Epithelial cell of umbilical artery (primary cell): ENCODE results near the gene PTGDS. TPM values are rescaled to one million over a fixed set of nuclear protein-coding genes. Genes with fewer than 3 reads are reported as not detected.

Experiments
- total RNA-seq: library from RNA; depleted of rRNA; stranded (reverse); fragments of >200 nt; gene quantifications from 2 replicates; pipeline ENCODE4 v1.2.3, GENCODE V29; 2014

PTGDS gene
- 0.65 TPM in 1 of 2 replicates, not detected in the other for total RNA-seq

GRCh38 chr9:136977223-136977622 lies at the start of gene PTGDS:
PTGDS (plus strand) TSS chr9:136977504; CDS start chr9:136977579, 75 bp downstream.

DNA sequence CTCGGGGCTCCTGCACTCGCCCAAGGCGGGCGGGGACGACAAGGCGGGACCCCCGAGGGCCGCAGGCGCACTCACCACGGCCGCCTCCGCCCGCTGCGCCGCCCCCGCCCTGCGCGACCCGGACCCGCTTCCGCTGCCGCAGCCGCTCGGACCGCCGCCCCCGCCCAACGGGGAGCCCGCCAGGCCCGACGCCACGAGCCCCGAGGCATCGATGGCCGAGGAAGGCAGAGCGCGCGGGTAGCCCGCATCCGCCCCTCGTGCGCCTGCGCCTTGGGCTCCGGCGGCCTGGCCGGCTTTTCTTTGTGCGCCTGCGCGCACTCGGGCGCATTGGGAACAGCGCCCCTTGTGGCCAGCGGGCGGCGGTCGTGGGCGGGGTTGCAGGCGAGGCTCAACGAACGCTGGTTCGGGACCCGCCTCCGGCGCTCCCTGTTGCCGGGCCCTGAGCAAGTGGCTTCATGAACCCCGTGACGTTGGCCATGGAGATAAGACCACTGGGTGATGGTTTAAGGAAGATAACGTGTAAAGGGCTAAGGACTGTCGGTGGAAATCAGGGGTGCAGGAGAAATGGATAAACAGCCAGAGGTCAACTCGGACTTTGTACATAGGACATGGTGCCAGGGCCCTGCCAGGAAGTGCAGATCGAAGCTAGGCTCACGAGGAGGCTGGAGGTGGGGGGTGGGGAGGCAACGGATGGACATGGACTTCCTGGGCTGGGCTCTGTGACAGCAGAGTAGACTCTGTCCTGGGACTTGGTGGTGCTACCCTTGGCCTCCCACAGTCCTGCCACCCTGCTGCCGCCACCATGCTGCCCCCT lies 32.6 kb upstream of the PTGDS start, which contains the start of the genes C8G and FBXW5:
Gene C8G, plus strand, starts transcription at position 725 of the 814 bp plus-strand sequence. Its CDS starts 78 bp downstream, at position 803.
Gene FBXW5, minus strand, starts transcription at position 220 of the 814 bp plus-strand sequence. CDS start 655 bp downstream, outside the sequence.

GRCh38 chr9:136951541-136952320 lies 25.6 kb upstream of the PTGDS start, which contains the start of gene LCN12:
LCN12 (plus strand) TSS chr9:136952273; CDS start chr9:136952328, 55 bp downstream.

DNA sequence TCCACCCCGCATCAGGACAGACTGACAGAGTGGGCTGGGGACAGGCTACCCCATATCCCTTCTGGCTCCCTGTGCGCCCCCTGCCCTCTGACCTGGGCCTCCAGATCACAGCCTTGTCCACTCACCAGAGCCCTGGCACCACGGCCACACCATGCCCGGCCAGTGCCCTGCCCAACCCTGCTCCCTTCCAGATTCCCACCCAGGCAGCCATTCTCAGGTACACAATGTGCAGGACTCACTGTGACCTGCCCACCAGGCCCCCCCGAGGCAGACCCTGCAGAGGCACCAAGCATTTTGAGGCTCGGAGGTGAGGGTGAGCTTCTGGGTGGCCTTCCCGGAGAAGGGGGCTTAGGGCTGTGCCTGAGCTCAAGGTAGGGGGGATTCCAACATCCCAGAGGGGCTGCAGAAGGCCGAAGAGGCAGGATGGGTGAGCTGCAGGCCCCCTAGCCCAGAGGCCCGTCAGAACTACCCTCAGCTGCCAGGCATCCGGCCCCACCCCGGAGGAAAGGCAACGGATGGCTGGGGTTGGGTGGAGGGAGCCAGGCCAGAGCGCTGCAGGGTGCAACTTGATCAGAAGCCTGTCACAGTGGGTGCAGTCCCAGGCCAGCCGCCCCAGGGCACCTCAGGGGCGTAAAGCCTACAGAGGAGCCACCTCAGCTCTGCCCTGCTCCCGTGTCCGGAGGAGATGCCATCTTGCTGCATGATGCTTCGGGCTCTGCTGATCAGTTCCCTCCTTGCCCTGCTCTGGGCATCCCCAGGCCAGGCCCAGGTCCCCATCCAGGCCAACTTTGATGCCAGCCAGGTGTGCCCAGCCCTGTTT lies 5.1 kb downstream of the PTGDS start, which contains the start of gene LCNL1:
Gene LCNL1, plus strand, starts transcription at position 762 of the 820 bp plus-strand sequence. CDS start 594 bp downstream, outside the sequence.

DNA sequence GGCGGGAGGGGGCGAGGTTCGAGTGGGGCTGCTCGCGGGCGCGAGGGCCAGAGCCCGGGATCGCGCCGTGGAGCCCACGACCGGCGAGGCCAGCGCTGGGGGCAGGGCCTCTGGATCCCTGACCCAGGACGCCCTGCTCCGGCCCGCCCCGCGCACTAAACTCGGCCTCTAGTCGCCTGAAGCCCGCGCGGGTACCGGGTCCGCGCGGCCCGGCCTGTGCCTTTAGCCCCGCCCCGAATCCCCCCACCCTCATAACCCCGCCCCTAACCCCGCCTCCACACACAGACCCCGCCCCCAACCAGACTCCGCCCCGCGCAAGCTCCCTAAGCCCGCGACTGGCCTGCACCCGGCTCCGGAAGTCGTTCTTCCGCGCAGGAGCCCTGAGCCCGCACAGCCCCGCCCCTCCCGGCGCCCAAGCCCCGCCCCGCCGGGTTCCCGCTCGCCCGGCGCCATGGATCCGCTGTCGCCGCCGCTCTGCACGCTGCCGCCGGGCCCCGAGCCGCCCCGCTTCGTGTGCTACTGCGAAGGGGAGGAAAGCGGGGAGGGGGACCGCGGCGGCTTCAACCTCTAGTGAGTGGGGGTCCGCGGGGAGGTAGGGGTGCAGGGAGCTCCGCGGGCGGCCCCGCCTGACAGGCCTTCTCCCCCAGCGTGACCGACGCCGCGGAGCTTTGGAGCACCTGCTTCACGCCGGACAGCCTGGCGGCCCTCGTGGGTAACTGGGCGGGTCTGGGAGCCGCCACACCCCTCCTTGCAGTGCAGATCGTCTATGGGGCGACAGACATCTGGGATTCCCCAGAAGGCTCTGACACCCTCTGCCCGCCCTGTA lies 14.9 kb downstream of the PTGDS start, which contains the start of gene PAXX:
Gene PAXX, plus strand, starts transcription at position 430 of the 826 bp plus-strand sequence. Its CDS starts 22 bp downstream, at position 452.

DNA sequence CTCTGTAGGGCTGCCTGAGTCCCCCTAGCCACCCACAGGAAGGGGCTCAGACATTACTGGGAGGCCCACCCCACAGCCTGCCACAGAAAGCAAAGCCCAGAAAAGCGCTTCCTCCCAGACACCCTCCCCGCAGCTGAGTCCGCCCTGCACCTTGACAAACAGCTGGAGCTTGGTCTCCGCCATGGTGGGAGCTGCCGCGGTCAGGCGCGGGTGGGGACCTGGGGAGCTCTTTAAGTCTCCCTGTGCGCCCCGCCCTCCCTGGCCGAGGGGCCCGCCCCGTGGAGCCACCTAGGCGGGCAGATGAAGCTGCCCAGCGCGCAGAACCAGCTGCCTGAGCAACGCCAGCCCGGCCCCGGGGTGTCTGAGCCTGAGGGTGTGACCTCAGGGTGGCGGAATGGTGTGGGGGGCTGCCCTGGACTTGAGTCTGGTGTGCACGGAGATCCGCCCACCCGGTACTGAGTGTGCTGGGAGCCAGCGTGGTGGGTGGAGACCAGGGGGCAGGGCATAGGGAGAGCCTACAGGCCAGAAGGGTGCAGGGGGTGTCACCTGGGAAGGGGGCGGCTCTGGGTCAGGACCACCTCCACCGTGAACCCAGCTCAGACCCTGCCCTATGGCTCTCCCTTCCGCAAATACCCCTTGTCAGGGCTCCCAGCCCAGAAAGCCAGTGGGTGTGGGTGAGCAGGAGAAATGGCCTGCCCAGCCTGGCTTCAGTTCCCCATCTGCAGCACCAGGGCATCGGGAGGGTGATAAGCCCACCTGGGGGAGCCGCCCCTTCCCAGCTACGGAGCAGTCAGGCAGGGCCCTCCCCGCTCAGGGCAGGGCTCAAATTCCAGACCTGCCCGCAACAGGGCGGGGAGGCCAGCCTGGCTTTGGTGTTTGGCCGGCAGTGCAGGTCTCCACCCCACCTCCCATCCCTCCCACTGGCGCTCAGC lies 19.3 kb downstream of the PTGDS start, which contains the start of gene CLIC3:
Gene CLIC3, minus strand, starts transcription at position 208 of the 932 bp plus-strand sequence. Its CDS starts 25 bp downstream, at position 183.

GRCh38 chr9:137027369-137028262 lies 50.3 kb downstream of the PTGDS start, which contains the start of gene ABCA2:
ABCA2 (minus strand) TSS chr9:137028237; CDS start chr9:137028140, 97 bp downstream.

Other genes with a start within 250 kb of the PTGDS start
- gene LCN10, start 234.6 kb upstream of the PTGDS start, total RNA-seq = not detected in 2 replicates
- gene LCN6, start 229.0 kb upstream of the PTGDS start, total RNA-seq = not detected in 2 replicates
- gene LCN8, start 219.3 kb upstream of the PTGDS start, total RNA-seq = not detected in 2 replicates
- gene LCN15, start 213.0 kb upstream of the PTGDS start, total RNA-seq = not detected in 2 replicates
- gene TMEM141, start 186.2 kb upstream of the PTGDS start, total RNA-seq = 105 and 109 TPM in 2 replicates
- under 0.01 and 0.46 TPM in 2 replicates for gene CCDC183, start 181.2 kb upstream of the PTGDS start, total RNA-seq
- gene RABL6, start 169.6 kb upstream of the PTGDS start, total RNA-seq = 57.9 and 64.6 TPM in 2 replicates
- 0.61 and 0.65 TPM in 2 replicates for gene AJM1, start 135.0 kb upstream of the PTGDS start, total RNA-seq
- gene PHPT1, start 128.1 kb upstream of the PTGDS start, total RNA-seq = 91.8 and 130 TPM in 2 replicates
- 0.32 and 1.5 TPM in 2 replicates for gene MAMDC4, start 125.2 kb upstream of the PTGDS start, total RNA-seq
- 352 and 430 TPM in 2 replicates for gene EDF1, start 111.2 kb upstream of the PTGDS start, total RNA-seq
- gene TRAF2, start 91.0 kb upstream of the PTGDS start, total RNA-seq = 11.1 and 11.4 TPM in 2 replicates
- 124 and 151 TPM in 2 replicates for gene FBXW5, start 32.8 kb upstream of the PTGDS start, total RNA-seq
- not detected in 2 replicates for gene C8G, start 32.3 kb upstream of the PTGDS start, total RNA-seq
- not detected in 2 replicates for gene LCN12, start 25.2 kb upstream of the PTGDS start, total RNA-seq
- not detected in 2 replicates for gene LCNL1, start 5.5 kb downstream of the PTGDS start, total RNA-seq
- 18.8 and 26.0 TPM in 2 replicates for gene PAXX, start 14.9 kb downstream of the PTGDS start, total RNA-seq
- gene CLIC3, start 19.1 kb downstream of the PTGDS start, total RNA-seq = 0.32 TPM in 1 of 2 replicates, not detected in the other
- gene ABCA2, start 50.7 kb downstream of the PTGDS start, total RNA-seq = 4.0 and 8.4 TPM in 2 replicates
- not detected in 2 replicates for gene FUT7, start 54.6 kb downstream of the PTGDS start, total RNA-seq
- gene NPDC1, start 68.7 kb downstream of the PTGDS start, total RNA-seq = 28.3 and 29.2 TPM in 2 replicates
- not detected in 2 replicates for gene ENTPD2, start 76.6 kb downstream of the PTGDS start, total RNA-seq
- gene SAPCD2, start 93.1 kb downstream of the PTGDS start, total RNA-seq = 15.3 and 19.3 TPM in 2 replicates
- 6.2 and 15.8 TPM in 2 replicates for gene UAP1L1, start 100.0 kb downstream of the PTGDS start, total RNA-seq
- 57.0 and 64.3 TPM in 2 replicates for gene MAN1B1, start 109.5 kb downstream of the PTGDS start, total RNA-seq
- 63.1 and 69.8 TPM in 2 replicates for gene DPP7, start 137.2 kb downstream of the PTGDS start, total RNA-seq
- under 0.01 TPM in 2 replicates for gene GRIN1, start 161.7 kb downstream of the PTGDS start, total RNA-seq
- gene LRRC26, start 192.5 kb downstream of the PTGDS start, total RNA-seq = not detected in 2 replicates
- not detected in 2 replicates for gene TMEM210, start 194.6 kb downstream of the PTGDS start, total RNA-seq
- 22.7 and 24.6 TPM in 2 replicates for gene ANAPC2, start 211.1 kb downstream of the PTGDS start, total RNA-seq
- 105 and 126 TPM in 2 replicates for gene SSNA1, start 211.2 kb downstream of the PTGDS start, total RNA-seq
- gene TPRN, start 223.2 kb downstream of the PTGDS start, total RNA-seq = 4.6 and 5.5 TPM in 2 replicates
- 30.9 and 34.1 TPM in 2 replicates for gene TMEM203, start 228.1 kb downstream of the PTGDS start, total RNA-seq
- gene NDOR1, start 228.2 kb downstream of the PTGDS start, total RNA-seq = 3.6 TPM in 2 replicates
- 0.32 TPM in 1 of 2 replicates, not detected in the other for gene RNF208, start 244.7 kb downstream of the PTGDS start, total RNA-seq
- 0.32 TPM in 1 of 2 replicates, not detected in the other for gene CYSRT1, start 247.7 kb downstream of the PTGDS start, total RNA-seq
- not detected in 2 replicates for gene RNF224, start 250.0 kb downstream of the PTGDS start, total RNA-seq